ENCODE results near the gene VSNL1. TPM values are rescaled to one million over a fixed set of nuclear protein-coding genes. Genes with fewer than 3 reads are reported as not detected.

The VSNL1 gene
- total RNA-seq, 1 donor from 2014 or later = 15.8 TPM

- DNase-seq = no peak
- H3K4me3 ChIP-seq = no peak overlapping the region
- H3K4me1 ChIP-seq = no peaks in the 10 kb centered on the region
- H3K9me3 ChIP-seq (replicated peaks) = no peaks in the 10 kb centered on the region
- H3K27me3 ChIP-seq (ENCODE audit: low read depth) = no peaks in the 10 kb centered on the region
- intact Hi-C loops (cut with micrococcal nuclease) = no loop called here
- no peak overlapping the region for H3K27ac ChIP-seq (replicated peaks)
- TF ChIP-seq, protein P1, sequence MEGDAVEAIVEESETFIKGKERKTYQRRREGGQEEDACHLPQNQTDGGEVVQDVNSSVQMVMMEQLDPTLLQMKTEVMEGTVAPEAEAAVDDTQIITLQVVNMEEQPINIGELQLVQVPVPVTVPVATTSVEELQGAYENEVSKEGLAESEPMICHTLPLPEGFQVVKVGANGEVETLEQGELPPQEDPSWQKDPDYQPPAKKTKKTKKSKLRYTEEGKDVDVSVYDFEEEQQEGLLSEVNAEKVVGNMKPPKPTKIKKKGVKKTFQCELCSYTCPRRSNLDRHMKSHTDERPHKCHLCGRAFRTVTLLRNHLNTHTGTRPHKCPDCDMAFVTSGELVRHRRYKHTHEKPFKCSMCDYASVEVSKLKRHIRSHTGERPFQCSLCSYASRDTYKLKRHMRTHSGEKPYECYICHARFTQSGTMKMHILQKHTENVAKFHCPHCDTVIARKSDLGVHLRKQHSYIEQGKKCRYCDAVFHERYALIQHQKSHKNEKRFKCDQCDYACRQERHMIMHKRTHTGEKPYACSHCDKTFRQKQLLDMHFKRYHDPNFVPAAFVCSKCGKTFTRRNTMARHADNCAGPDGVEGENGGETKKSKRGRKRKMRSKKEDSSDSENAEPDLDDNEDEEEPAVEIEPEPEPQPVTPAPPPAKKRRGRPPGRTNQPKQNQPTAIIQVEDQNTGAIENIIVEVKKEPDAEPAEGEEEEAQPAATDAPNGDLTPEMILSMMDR (IDR thresholded peaks at IDR 0.05; ENCODE audit: borderline replicate concordance) = no peak
- H3K36me3 ChIP-seq = peaks cover 12% of the 10 kb centered on the region
Observed at GRCh38 chr2:17657759-17658158, 117.3 kb downstream of the VSNL1 start.

DNA sequence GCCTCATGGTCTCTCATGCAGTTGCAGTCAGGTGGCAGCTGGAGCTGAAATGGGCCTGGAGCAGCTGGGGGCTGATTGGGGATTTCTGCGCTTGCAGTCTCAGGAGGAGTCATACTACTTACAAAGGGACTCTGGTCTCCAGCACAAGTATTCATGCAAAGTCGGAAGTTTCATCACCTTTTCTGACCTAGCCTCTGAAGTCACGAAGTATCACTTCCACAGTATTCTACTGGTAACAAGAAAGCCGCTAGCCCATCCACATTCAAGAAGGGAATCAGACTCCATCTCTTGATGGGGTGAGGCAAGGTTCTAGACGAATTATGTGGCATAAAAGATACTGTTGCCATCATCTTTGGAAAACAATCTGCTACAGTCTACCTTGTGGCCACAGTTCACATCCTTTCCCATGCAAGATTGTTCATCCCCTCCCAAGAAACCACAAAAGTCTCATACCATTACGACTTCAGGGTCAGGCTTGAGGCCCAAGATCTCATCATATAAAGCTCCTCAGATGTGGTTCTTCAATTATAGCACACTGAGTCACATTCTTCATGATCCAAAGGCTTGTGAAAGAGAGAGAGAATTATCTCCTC lies 117.9 kb downstream of the VSNL1 start:
- intact Hi-C loops (cut with micrococcal nuclease) = no loop called here
- H3K27me3 ChIP-seq (ENCODE audit: low read depth) = no peaks in the 10 kb centered on the region

GRCh38 chr2:17660219-17660618 lies 119.7 kb downstream of the VSNL1 start:
- H3K27ac ChIP-seq (replicated peaks) = no peak overlapping the region
- no peak overlapping the region for H3K4me3 ChIP-seq
- no peaks in the 10 kb centered on the region for H3K27me3 ChIP-seq (ENCODE audit: low read depth)
- H3K4me1 ChIP-seq = no peaks in the 10 kb centered on the region
- no peak for DNase-seq
- no peaks in the 10 kb centered on the region for H3K9me3 ChIP-seq (replicated peaks)
- TF ChIP-seq, protein P1 (IDR thresholded peaks at IDR 0.05; ENCODE audit: borderline replicate concordance) = no peak
- H3K36me3 ChIP-seq = peaks cover 24% of the 10 kb centered on the region
- intact Hi-C loops (cut with micrococcal nuclease) = no loop called here

More for the DNA sequence above, 117.9 kb downstream of the VSNL1 start:
- H3K36me3 ChIP-seq = peaks cover 15% of the 10 kb centered on the region
- no peaks in the 10 kb centered on the region for H3K9me3 ChIP-seq (replicated peaks)
- H3K4me3 ChIP-seq = no peak overlapping the region
- TF ChIP-seq, protein P1 (IDR thresholded peaks at IDR 0.05; ENCODE audit: borderline replicate concordance) = no peak
- H3K27ac ChIP-seq (replicated peaks) = no peak overlapping the region
- no peak for DNase-seq
- no peaks in the 10 kb centered on the region for H3K4me1 ChIP-seq

- TF ChIP-seq, protein P1 (IDR thresholded peaks at IDR 0.05; ENCODE audit: borderline replicate concordance) = no peak
- intact Hi-C loops (cut with micrococcal nuclease) = no loop called here
- Histone ChIP-seq H3K36me3 (peaks cover 37% of the 10 kb centered on the region), H3K27ac (replicated peaks) (no peak overlapping the region), H3K4me3 (no peak overlapping the region), H3K4me1 (no peaks in the 10 kb centered on the region), H3K9me3 (replicated peaks) (no peaks in the 10 kb centered on the region), H3K27me3 (ENCODE audit: low read depth) (no peaks in the 10 kb centered on the region)
- DNase-seq = no peak
Observed at GRCh38 chr2:17661460-17661859, 121.0 kb downstream of the VSNL1 start.

DNA sequence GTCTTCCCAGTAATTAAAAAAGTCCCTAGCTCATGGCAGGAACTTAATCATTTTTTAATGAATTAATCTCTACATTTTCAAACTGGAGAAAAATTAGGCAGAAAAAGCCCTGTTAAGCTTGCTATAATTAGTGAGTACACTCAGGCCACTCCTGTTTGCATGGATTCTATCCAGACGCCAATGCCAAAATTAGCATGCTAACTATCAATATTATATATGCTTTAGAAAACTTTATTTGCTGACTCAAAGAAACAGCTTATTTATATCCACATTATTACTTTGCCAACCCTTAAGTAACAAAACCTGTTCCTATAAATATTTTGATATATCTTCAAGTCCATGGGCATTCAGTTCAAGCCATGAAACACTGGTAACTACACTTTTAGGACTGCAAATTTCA lies 122.2 kb downstream of the VSNL1 start:
- no peak for DNase-seq
- H3K9me3 ChIP-seq (replicated peaks) = no peaks in the 10 kb centered on the region
- peaks cover 48% of the 10 kb centered on the region for H3K36me3 ChIP-seq
- H3K4me1 ChIP-seq = no peaks in the 10 kb centered on the region
- TF ChIP-seq, protein P1 (IDR thresholded peaks at IDR 0.05; ENCODE audit: borderline replicate concordance) = no peak
- H3K4me3 ChIP-seq = no peak overlapping the region
- no peak overlapping the region for H3K27ac ChIP-seq (replicated peaks)
- no peaks in the 10 kb centered on the region for H3K27me3 ChIP-seq (ENCODE audit: low read depth)
- intact Hi-C loops (cut with micrococcal nuclease) = no loop called here
